Endothelial cell of umbilical vein (primary cell): ENCODE measurements around the gene FGD5. TPM values are rescaled to one million over a fixed set of nuclear protein-coding genes. Genes with fewer than 3 reads are reported as not detected.

Source experiments
- BruUV-seq: library from RNA; stranded (reverse); fragments of 400-500 nt; replicated peaks from 2 replicates; lab custom pipeline; 2021; lab: Mats Ljungman, UMichigan
- CTCF ChIA-PET: fragments of 300-600, 350-600 bp; sonication (Branson Sonifier 250); formaldehyde crosslinking; loops from one replicate; lab custom pipeline; 2021; ENCODE audit warnings: antibody characterized with exemption, inconsistent platforms; lab: Charles Lee
- POLR2A ChIA-PET: fragments of 300-600, 350-600 bp; sonication (Branson Sonifier 250); formaldehyde crosslinking; loops from one replicate; lab custom pipeline; 2021; ENCODE audit warnings: antibody characterized with exemption, inconsistent platforms; lab: Charles Lee
- DNase-seq: peaks from one replicate; pipeline ENCODE4 v3.0.0-alpha.2; 2011; ENCODE audit warnings: low read depth, low spot score
- FAIRE-seq: peaks from 2 replicates; lab custom pipeline; 2011; peaks lifted over from hg19 to GRCh38; lab: Jason Lieb, UNC
- H2AFZ ChIP-seq: 2 replicates; pipeline ENCODE4 v1.6.0; 2012; ENCODE audit warnings: low read depth, low read length, control low read depth, inconsistent platforms
- H3K27ac ChIP-seq: 2 replicates; pipeline ENCODE4 v1.5.1; 2011; ENCODE audit warnings: low read depth, mild to moderate bottlenecking, control low read depth, low read length, moderate library complexity; ENCODE audit not compliant: insufficient read depth
- H3K27me3 ChIP-seq, 2 experiments: 2 replicates each; pipeline versions ENCODE4 v1.6.0 to v1.6.1; 2011; ENCODE audit warnings: low read length in 2 of 2, mixed read lengths in 1 of 2; ENCODE audit not compliant: control insufficient read depth in 2 of 2, insufficient read depth in 2 of 2
- H3K36me3 ChIP-seq, 2 experiments: 2 replicates in 1 of 2; 3 replicates in 1 of 2; pipeline ENCODE4 v1.5.1; 2011; ENCODE audit warnings: low read length in 2 of 2, mild to moderate bottlenecking in 1 of 2, moderate library complexity in 1 of 2; ENCODE audit not compliant: control insufficient read depth in 2 of 2, insufficient read depth in 2 of 2; ENCODE audit errors: extremely low read depth in 1 of 2
- H3K4me1 ChIP-seq: 3 replicates; pipeline ENCODE4 v1.5.1; 2011; ENCODE audit warnings: mild to moderate bottlenecking, low read length; ENCODE audit not compliant: control insufficient read depth, insufficient read depth; ENCODE audit errors: extremely low read depth
- H3K4me2 ChIP-seq: 2 replicates; pipeline ENCODE4 v1.6.1; 2011; ENCODE audit warnings: low read length, control low read depth, mixed read lengths; ENCODE audit not compliant: insufficient read depth
- H3K4me3 ChIP-seq, 3 experiments: fragments of 200-600 bp in 1 of 3; sonication (generic), shearing (Covaris generic) in 1 of 3; replicated peaks in 1 of 3; 2 replicates each; pipeline ENCODE4 v1.5.1; 2011 to 2016; ENCODE audit warnings: control low read depth in 3 of 3, low read length in 3 of 3, mild to moderate bottlenecking in 2 of 3, inconsistent platforms in 1 of 3, low read depth in 1 of 3, moderate library complexity in 1 of 3; ENCODE audit not compliant: insufficient read depth in 1 of 3
- H3K79me2 ChIP-seq: 2 replicates; pipeline ENCODE4 v1.6.0; 2012; ENCODE audit warnings: low read length, inconsistent platforms; ENCODE audit not compliant: control insufficient read depth, insufficient read depth
- H3K9ac ChIP-seq: replicated peaks from 2 replicates; pipeline ENCODE3; 2011; ENCODE audit warnings: low read length, control low read depth; ENCODE audit not compliant: insufficient read depth; ENCODE audit errors: extremely low read depth
- H3K9me1 ChIP-seq: replicated peaks from 3 replicates; pipeline ENCODE4 v1.6.0; 2011; ENCODE audit warnings: mild to moderate bottlenecking, low read length; ENCODE audit not compliant: control insufficient read depth, insufficient read depth; ENCODE audit errors: extremely low read depth
- H3K9me3 ChIP-seq: replicated peaks from 2 replicates; pipeline ENCODE4 v1.5.1; 2012; ENCODE audit warnings: low read length, inconsistent platforms; ENCODE audit not compliant: control insufficient read depth, insufficient read depth
- H4K20me1 ChIP-seq: replicated peaks from 2 replicates; pipeline ENCODE3; 2011; ENCODE audit warnings: mild to moderate bottlenecking, low read length; ENCODE audit not compliant: control insufficient read depth, insufficient read depth; ENCODE audit errors: extremely low read depth
- EZH2 ChIP-seq: IDR thresholded peaks from 2 replicates; pipeline ENCODE4 v1.6.1; 2012; ENCODE audit warnings: borderline replicate concordance, low read depth, mild to moderate bottlenecking, moderate library complexity, low read length, inconsistent platforms; ENCODE audit not compliant: severe bottlenecking
- FOS ChIP-seq: IDR thresholded peaks from 2 replicates; pipeline ENCODE4 v1.6.1; 2011; ENCODE audit warnings: mild to moderate bottlenecking, low read length, moderate library complexity, borderline replicate concordance; ENCODE audit not compliant: insufficient read depth
- GATA2 ChIP-seq: IDR thresholded peaks from 2 replicates; pipeline ENCODE4 v1.7.0; 2011; ENCODE audit warnings: low read depth, mild to moderate bottlenecking, moderate library complexity, mixed read lengths, low read length; ENCODE audit not compliant: insufficient read length, insufficient read depth
- JUN ChIP-seq: IDR thresholded peaks from 2 replicates; pipeline ENCODE4 v1.6.1; 2011; ENCODE audit warnings: borderline replicate concordance, low read depth; ENCODE audit not compliant: insufficient read length, insufficient read depth
- MYC ChIP-seq: IDR thresholded peaks from one replicate; pipeline ENCODE4 v1.6.1; 2011; ENCODE audit warnings: mild to moderate bottlenecking, low read depth, low read length
- POLR2A ChIP-seq: IDR thresholded peaks from 2 replicates; pipeline ENCODE4 v1.6.1; 2012; ENCODE audit warnings: low read depth, mild to moderate bottlenecking, control low read depth, low read length
- POLR2AphosphoS5 ChIP-seq: IDR thresholded peaks from 2 replicates; pipeline ENCODE4 v1.6.1; 2012; ENCODE audit warnings: low read depth, mild to moderate bottlenecking, control low read depth, low read length, moderate library complexity; ENCODE audit not compliant: insufficient read depth
- dilution Hi-C: fragments of 300-500 bp; cut with MboI; formaldehyde crosslinking; loops from one replicate; pipeline ENCODE4 v1.15.0; 2019; ENCODE audit warnings: low sequenced_read_pairs; ENCODE audit not compliant: extremely low pct_ligation_motif_present
- intact Hi-C: fragments of 100-400 bp; cut with micrococcal nuclease; formaldehyde crosslinking; loops from one replicate; pipeline ENCODE4 v1.10.0; 2022
- polyA plus RNA-seq, 4 experiments: library from polyadenylated mRNA; depleted of rRNA in 3 of 4; stranded (reverse) in 3 of 4; unstranded in 1 of 4; fragments of >200 nt; gene quantifications; 2 replicates each; pipeline versions ENCODE4 v1.2.1 to v1.2.3, GENCODE V29; 2011 to 2012; ENCODE audit warnings: missing spikeins in 1 of 4
- total RNA-seq: library from RNA; stranded (reverse); gene quantifications from 2 replicates; pipeline ENCODE4 v1.2.3, GENCODE V29; 2021
- TF ChIP-seq, protein P1 (sequence below): IDR thresholded peaks from 2 replicates; pipeline ENCODE4 v1.6.1; 2011; ENCODE audit not compliant: insufficient read depth, insufficient read length
- TF ChIP-seq, protein P2 (sequence below), 2 donors: IDR thresholded peaks; 1 replicate in 1 of 2; 2 replicates in 1 of 2; pipeline ENCODE4 v1.5.1; 2011; ENCODE audit warnings: low read length in 2 of 2, mild to moderate bottlenecking in 2 of 2, moderate library complexity in 2 of 2, control low read depth in 1 of 2, inconsistent platforms in 1 of 2, low read depth in 1 of 2; ENCODE audit not compliant: insufficient read depth in 1 of 2; ENCODE audit errors: extremely low read depth in 1 of 2

Gene FGD5
- total and polyA plus RNA-seq, 2 donors (not counting 3 experiments of a cell fraction or from before 2014, with no cell fraction given): 49.6 to 134 TPM

DNA sequence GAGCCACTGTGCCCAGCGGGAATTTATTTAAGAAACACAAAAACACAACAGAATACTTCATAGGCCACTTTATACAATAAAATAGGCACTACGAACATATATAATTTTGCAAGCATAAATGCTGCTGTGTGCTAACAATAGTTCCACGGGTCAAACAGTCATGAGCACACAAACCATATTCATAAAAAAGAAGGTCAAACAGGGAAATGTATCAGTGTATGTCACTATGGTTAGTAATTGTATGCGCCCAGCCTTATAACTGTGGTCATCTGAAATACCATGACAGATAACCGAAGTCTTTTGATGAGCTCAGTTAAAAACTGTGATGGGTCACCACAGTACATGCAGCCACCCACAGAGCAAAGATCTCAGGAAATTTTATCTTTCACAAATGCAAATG, 90.5 kb downstream of the FGD5 start:
- DNase-seq: no peak
- no peaks in the 10 kb centered on the region for H3K4me1 ChIP-seq
- no peaks in the 10 kb centered on the region for H3K9me1 ChIP-seq
- FAIRE-seq: no peak
- H3K4me2 ChIP-seq: no peak overlapping the region
- no peaks in the 10 kb centered on the region for H3K27me3 ChIP-seq
- H3K36me3 ChIP-seq: peaks cover 0 to 52% of the 10 kb centered on the region in 2 experiments
- H3K9me3 ChIP-seq: no peaks in the 10 kb centered on the region
- H2AFZ ChIP-seq: no peak overlapping the region
- POLR2A ChIA-PET: no interaction called here
- H3K27ac ChIP-seq: no peak overlapping the region
- intact Hi-C loops: no loop called here
- TF ChIP-seq JUN (no peak), POLR2AphosphoS5 (no peak)
- TF ChIP-seq, protein P1, sequence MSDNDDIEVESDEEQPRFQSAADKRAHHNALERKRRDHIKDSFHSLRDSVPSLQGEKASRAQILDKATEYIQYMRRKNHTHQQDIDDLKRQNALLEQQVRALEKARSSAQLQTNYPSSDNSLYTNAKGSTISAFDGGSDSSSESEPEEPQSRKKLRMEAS: no peak
- CTCF ChIA-PET: no interaction called here
- no peak overlapping the region for H3K4me3 ChIP-seq
- no TSS peak for BruUV-seq
- H4K20me1 ChIP-seq: no peaks in the 10 kb centered on the region
- H3K9ac ChIP-seq: no peak overlapping the region
- dilution Hi-C loops: no loop called here
- no peaks in the 10 kb centered on the region for H3K79me2 ChIP-seq

DNA sequence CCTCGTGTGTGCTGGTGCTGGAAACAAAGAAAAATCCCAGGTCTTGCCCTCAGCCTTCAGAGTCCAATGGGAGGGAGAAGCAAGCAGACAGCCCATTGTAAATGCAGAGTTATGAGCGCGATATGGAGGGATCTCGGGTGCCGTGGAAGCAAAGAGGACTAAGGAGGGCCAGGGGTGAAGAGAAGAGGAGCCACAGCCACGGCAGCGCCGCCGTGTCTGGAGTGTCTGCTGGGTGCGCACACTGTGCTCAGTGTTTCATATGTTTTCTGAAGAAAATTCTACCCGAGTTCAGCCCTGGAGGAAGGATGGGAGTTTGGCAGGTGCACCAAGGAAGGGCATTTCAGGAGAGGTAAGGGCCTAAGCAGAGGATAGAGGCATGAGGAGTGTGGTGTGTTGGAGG, 92.9 kb downstream of the FGD5 start:
- H3K27ac ChIP-seq: no peak overlapping the region
- CTCF ChIA-PET: no interaction called here
- no peaks in the 10 kb centered on the region for H3K79me2 ChIP-seq
- H3K4me2 ChIP-seq: no peak overlapping the region
- H4K20me1 ChIP-seq: no peaks in the 10 kb centered on the region
- H3K9me3 ChIP-seq: no peaks in the 10 kb centered on the region
- FAIRE-seq: no peak
- TF ChIP-seq FOS: no peak
- no peak for TF ChIP-seq MYC
- TF ChIP-seq POLR2A: no peak
- TF ChIP-seq, protein P1: no peak
- TF ChIP-seq EZH2: no peak
- TF ChIP-seq POLR2AphosphoS5: no peak
- TF ChIP-seq, protein P2, sequence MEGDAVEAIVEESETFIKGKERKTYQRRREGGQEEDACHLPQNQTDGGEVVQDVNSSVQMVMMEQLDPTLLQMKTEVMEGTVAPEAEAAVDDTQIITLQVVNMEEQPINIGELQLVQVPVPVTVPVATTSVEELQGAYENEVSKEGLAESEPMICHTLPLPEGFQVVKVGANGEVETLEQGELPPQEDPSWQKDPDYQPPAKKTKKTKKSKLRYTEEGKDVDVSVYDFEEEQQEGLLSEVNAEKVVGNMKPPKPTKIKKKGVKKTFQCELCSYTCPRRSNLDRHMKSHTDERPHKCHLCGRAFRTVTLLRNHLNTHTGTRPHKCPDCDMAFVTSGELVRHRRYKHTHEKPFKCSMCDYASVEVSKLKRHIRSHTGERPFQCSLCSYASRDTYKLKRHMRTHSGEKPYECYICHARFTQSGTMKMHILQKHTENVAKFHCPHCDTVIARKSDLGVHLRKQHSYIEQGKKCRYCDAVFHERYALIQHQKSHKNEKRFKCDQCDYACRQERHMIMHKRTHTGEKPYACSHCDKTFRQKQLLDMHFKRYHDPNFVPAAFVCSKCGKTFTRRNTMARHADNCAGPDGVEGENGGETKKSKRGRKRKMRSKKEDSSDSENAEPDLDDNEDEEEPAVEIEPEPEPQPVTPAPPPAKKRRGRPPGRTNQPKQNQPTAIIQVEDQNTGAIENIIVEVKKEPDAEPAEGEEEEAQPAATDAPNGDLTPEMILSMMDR (IDR thresholded peaks at IDR 0.05; ENCODE audit: extremely low read depth in 1 of 2, insufficient read depth in 1 of 2, low read depth in 1 of 2, low read length in 2 of 2): no peak
- no peak for TF ChIP-seq JUN
- no peak for TF ChIP-seq GATA2
- H3K36me3 ChIP-seq: peaks cover 0 to 50% of the 10 kb centered on the region in 2 experiments
- no peaks in the 10 kb centered on the region for H3K9me1 ChIP-seq
- intact Hi-C loops: no loop called here
- BruUV-seq: no TSS peak
- dilution Hi-C loops: no loop called here
- POLR2A ChIA-PET: no interaction called here
- no peak overlapping the region for H3K9ac ChIP-seq
- H3K4me3 ChIP-seq: no peak overlapping the region
- no peak for DNase-seq
- H2AFZ ChIP-seq: no peak overlapping the region
- H3K4me1 ChIP-seq: no peaks in the 10 kb centered on the region
- H3K27me3 ChIP-seq: no peaks in the 10 kb centered on the region
